K562 (cell line): Measurements from ENCODE around the gene RALGPS1. TPM values are rescaled to one million over a fixed set of nuclear protein-coding genes. Genes with fewer than 3 reads are reported as not detected.

Experiments used
- ATAC-seq: fragments of 200-7000 bp; cut with Tn5 transposase; 3 replicates; pipeline ENCODE4 v1.9.1; 2020; ENCODE audit warnings: moderate library complexity
- BruUV-seq: library from RNA; stranded (reverse); fragments of 400-500 nt; replicated peaks from 2 replicates; lab custom pipeline; 2021; lab: Mats Ljungman, UMichigan
- CTCF ChIA-PET: fragments of 300-600 bp; formaldehyde crosslinking; extraction: SDS; loops from one replicate; lab custom pipeline; 2021; ENCODE audit warnings: low intra/inter-chr PET ratio; lab: Yijun Ruan, JAX
- POLR2A ChIA-PET: fragments of 300-600, 350-650 bp; sonication (Branson Sonifier 250); formaldehyde crosslinking; extraction: SDS; loops from one replicate; lab custom pipeline; 2021; ENCODE audit warnings: antibody characterized with exemption, inconsistent platforms; lab: Yijun Ruan, JAX
- DNase-seq, 4 experiments: peaks; one replicate each; pipeline versions ENCODE4 v3.0.0 to v3.0.0-alpha.2; 2011 to 2018; ENCODE audit warnings: low spot score in 3 of 4, mixed read lengths in 3 of 4; ENCODE audit errors: extremely low read depth in 1 of 4
- FAIRE-seq: peaks from 2 replicates; lab custom pipeline; 2011; peaks lifted over from hg19 to GRCh38; lab: Jason Lieb, UNC
- H2AFZ ChIP-seq: 2 replicates; pipeline ENCODE4 v1.6.0; 2011; ENCODE audit warnings: low read depth, low read length, control low read depth, inconsistent platforms
- H3K27ac ChIP-seq: fragments of 200-600 bp; 3 replicates; pipeline ENCODE4 v1.8.0; 2011; ENCODE audit warnings: low read depth, mild to moderate bottlenecking, control low read depth, inconsistent platforms, low read length, moderate library complexity, mixed read lengths; ENCODE audit errors: extremely low read depth
- H3K27me3 ChIP-seq, 2 experiments: fragments of 300-600 bp in 1 of 2; 2 replicates in 1 of 2; 3 replicates in 1 of 2; pipeline versions ENCODE4 v1.6.0 to v1.8.0; 2011; ENCODE audit warnings: inconsistent platforms in 2 of 2, low read length in 2 of 2, mild to moderate bottlenecking in 1 of 2, mixed read lengths in 1 of 2, moderate library complexity in 1 of 2; ENCODE audit not compliant: control insufficient read depth in 2 of 2, insufficient read depth in 2 of 2
- H3K36me3 ChIP-seq: fragments of 300-600 bp; 3 replicates; pipeline ENCODE4 v1.8.0; 2011; ENCODE audit warnings: mild to moderate bottlenecking, low read length, inconsistent platforms; ENCODE audit not compliant: control insufficient read depth, insufficient read depth
- H3K4me1 ChIP-seq, 2 experiments: fragments of 200-600 bp in 1 of 2; replicated peaks in 1 of 2; 2 replicates in 1 of 2; 3 replicates in 1 of 2; pipeline versions ENCODE4 v1.5.1 to v1.8.0; 2011; ENCODE audit warnings: inconsistent platforms in 2 of 2, low read length in 2 of 2, mild to moderate bottlenecking in 1 of 2, mixed read lengths in 1 of 2, moderate library complexity in 1 of 2; ENCODE audit not compliant: control insufficient read depth in 2 of 2, insufficient read depth in 2 of 2
- H3K4me2 ChIP-seq: 2 replicates; pipeline ENCODE4 v1.6.1; 2011; ENCODE audit warnings: low read length, control low read depth, inconsistent platforms, mixed read lengths; ENCODE audit not compliant: insufficient read depth
- H3K4me3 ChIP-seq: fragments of 200-600 bp; sonication (generic), shearing (Covaris generic); 2 replicates; pipeline ENCODE4 v1.5.1; 2016; ENCODE audit warnings: control low read depth, inconsistent platforms
- H3K79me2 ChIP-seq: fragments of 200-600 bp; 3 replicates; pipeline ENCODE4 v1.8.0; 2011; ENCODE audit warnings: low read length, inconsistent platforms; ENCODE audit not compliant: control insufficient read depth, insufficient read depth
- H3K9ac ChIP-seq, 2 experiments: 2 replicates each; pipeline versions ENCODE4 v1.6.0 to v1.6.1; 2011; ENCODE audit warnings: low read depth in 2 of 2, low read length in 2 of 2, control low read depth in 1 of 2, inconsistent platforms in 1 of 2, mild to moderate bottlenecking in 1 of 2, mixed read lengths in 1 of 2; ENCODE audit not compliant: insufficient read depth in 1 of 2
- H3K9me1 ChIP-seq: one replicate; pipeline ENCODE4 v1.6.0; 2011; ENCODE audit warnings: inconsistent platforms, mild to moderate bottlenecking, low read length, moderate library complexity; ENCODE audit not compliant: control insufficient read depth, insufficient read depth
- H3K9me3 ChIP-seq: replicated peaks from 2 replicates; pipeline ENCODE4 v1.5.1; 2011; ENCODE audit warnings: low read depth, low read length, inconsistent platforms; ENCODE audit not compliant: control insufficient read depth, insufficient read depth
- H4K20me1 ChIP-seq: replicated peaks from 2 replicates; pipeline ENCODE4 v1.6.1; 2011; ENCODE audit warnings: low read length, inconsistent platforms, mixed read lengths; ENCODE audit not compliant: control insufficient read depth, insufficient read depth
- ERF ChIP-seq: fragments of 450-650 bp; formaldehyde crosslinking; IDR thresholded peaks from 2 replicates; pipeline ENCODE4 v1.4.0; 2020; ENCODE audit warnings: mild to moderate bottlenecking, mixed read lengths
- MECOM ChIP-seq: fragments of 250-450 bp; sonication (Bioruptor Pico); IDR thresholded peaks from 2 replicates; pipeline ENCODE4 v1.8.0; 2022; ENCODE audit warnings: inconsistent platforms
- SAFB ChIP-seq: fragments of 200-400 bp; formaldehyde crosslinking; IDR thresholded peaks from 2 replicates; pipeline ENCODE4 v1.6.1; 2017; ENCODE audit warnings: low read depth, low read length, borderline replicate concordance
- ZBTB11 ChIP-seq, 3 experiments: fragments of 200-800 bp in 1 of 3; fragments of 250-450 bp in 1 of 3; fragments of 450-650 bp in 1 of 3; sonication (Bioruptor Pico) in 1 of 3; sonication (Bioruptor generic) in 1 of 3; formaldehyde crosslinking in 1 of 3; IDR thresholded peaks; 2 replicates each; pipeline versions ENCODE4 v1.6.1 to v1.8.0; 2016 to 2022; ENCODE audit warnings: mild to moderate bottlenecking in 2 of 3, missing genetic modification characterization in 2 of 3, missing compliant biosample characterization in 1 of 3, moderate library complexity in 1 of 3
- ZNF592 ChIP-seq: fragments of 450-650 bp; IDR thresholded peaks from 2 replicates; pipeline ENCODE4 v1.6.1; 2017; ENCODE audit warnings: antibody characterized with exemption, mild to moderate bottlenecking
- ZNF639 ChIP-seq, 2 experiments: fragments of 200-800 bp in 1 of 2; sonication (Bioruptor generic) in 1 of 2; sonication (generic) in 1 of 2; formaldehyde crosslinking in 1 of 2; IDR thresholded peaks in 1 of 2; conservative IDR thresholded peaks in 1 of 2; 2 replicates each; pipeline versions ENCODE4 v1.5.0 to v1.6.1; 2016 to 2020; ENCODE audit warnings: missing compliant biosample characterization in 1 of 2, missing genetic modification characterization in 1 of 2, missing genetic modification reagents in 1 of 2
- WGBS: fragments of 100-300 bp; shearing (Covaris generic); methylation state at CpG from one replicate; pipeline ENCODE4 v1.1.6; 2016; ENCODE audit warnings: low coverage, mixed read lengths; ENCODE audit not compliant: insufficient coverage; ENCODE audit errors: missing lambda C conversion rate; 5-methylcytosine and 5-hydroxymethylcytosine counted together
- in situ Hi-C: fragments of 300-500 bp; cut with MboI; formaldehyde crosslinking; loops from 4 replicates; pipeline ENCODE4 v1.15.0; 2018; ENCODE audit warnings: inconsistent platforms, mixed read lengths
- intact Hi-C: fragments of 100-400 bp; cut with micrococcal nuclease; formaldehyde crosslinking; loops from 2 replicates; pipeline ENCODE4 v1.14.2; 2022
- polyA plus RNA-seq, 8 experiments: library from polyadenylated mRNA; depleted of rRNA in 4 of 8; stranded (reverse) in 5 of 8; unstranded in 3 of 8; fragments of >200 nt; fragmentation: Nextera tagmentation in 2 of 8; fragmentation: Illumina TruSeq in 1 of 8; extraction: Ambion mirVana in 2 of 8; extraction: Trizol in 1 of 8; gene quantifications; 2 replicates each; pipeline versions ENCODE4 v1.2.1 to v1.2.3, GENCODE V29; 2011 to 2014; ENCODE audit warnings: inconsistent platforms in 1 of 8, missing spikeins in 1 of 8
- total RNA-seq, 7 experiments: library from RNA; depleted of rRNA in 6 of 7; stranded (reverse); fragments of >200 nt in 6 of 7; fragmentation: Illumina TruSeq in 2 of 7; extraction: Trizol in 2 of 7; gene quantifications; 2 replicates each; pipeline versions ENCODE4 v1.2.1 to v1.2.3, GENCODE V29; 2011 to 2021; ENCODE audit warnings: low replicate concordance in 1 of 7

Gene RALGPS1
- total and polyA plus RNA-seq, 9 of the 15 experiments (the other 6 are each of a cell fraction or from before 2014, with no cell fraction given) = 0.04 to 2.6 (median 1.5) TPM

DNA sequence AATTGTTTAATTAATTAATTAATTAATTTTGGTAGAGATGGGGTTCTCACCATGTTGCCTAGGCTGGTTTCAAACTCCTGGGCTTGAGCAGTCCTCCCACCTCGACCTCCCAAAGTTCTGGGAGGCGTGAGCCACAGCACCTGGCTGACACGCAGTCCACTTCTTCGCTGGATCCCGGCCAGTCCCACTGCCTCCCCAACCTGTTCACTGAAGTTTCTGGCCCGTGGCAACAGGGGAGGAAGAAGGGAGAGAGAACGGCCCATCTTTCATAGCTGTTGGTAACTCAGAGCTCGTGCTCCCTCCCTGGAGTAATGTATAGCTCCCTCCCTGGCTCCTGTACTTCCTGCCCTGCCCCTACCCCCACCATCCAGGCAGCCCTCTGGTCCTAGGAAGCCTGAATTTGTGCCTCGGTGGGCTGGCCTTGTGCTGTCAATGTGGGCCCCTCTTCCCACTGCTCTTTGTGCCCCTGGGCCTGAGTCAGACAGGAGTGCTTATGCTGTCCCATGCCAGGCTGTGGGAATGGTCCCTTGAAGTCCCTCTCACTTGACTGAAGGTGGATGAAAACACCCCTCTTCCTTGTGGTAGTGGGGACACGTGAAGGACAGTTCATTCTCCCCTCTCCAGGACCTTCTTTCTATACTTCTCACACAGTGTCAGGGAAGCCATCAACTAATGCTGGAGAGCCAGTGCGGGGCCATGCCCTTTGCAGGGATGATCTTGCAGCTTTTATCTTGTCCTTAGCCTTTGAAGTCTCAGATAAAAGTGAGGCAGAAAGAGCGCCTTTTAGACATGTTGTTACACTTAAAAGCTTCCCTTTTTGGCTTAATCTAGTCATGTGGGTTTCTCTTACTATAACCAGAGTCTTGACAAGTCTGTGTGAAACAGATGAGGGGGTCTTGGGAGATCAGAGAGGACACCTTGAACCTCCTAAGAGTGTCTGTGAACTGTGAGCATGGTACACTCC lies 169.8 kb downstream of the RALGPS1 start:
- FAIRE-seq (no peak), DNase-seq (no peak), ATAC-seq (no peak)
- Histone ChIP-seq H3K36me3 (no peaks in the 10 kb centered on the region), H3K9ac (no peak overlapping the region), H3K4me2 (no peak overlapping the region), H3K27me3 (peaks cover 18 to 51% of the 10 kb centered on the region in 2 experiments), H3K79me2 (no peaks in the 10 kb centered on the region), H3K9me1 (peaks cover 3% of the 10 kb centered on the region), H3K27ac (no peak overlapping the region), H3K4me1 (no peaks in the 10 kb centered on the region; a peak in 1 of 5 replicates), H3K9me3 (no peaks in the 10 kb centered on the region), H4K20me1 (0 out of 2 replicates have a peak, but pooled peaks cover 4% of the 10 kb centered on the region), H3K4me3 (no peak overlapping the region), H2AFZ (no peak overlapping the region)
- ChIA-PET CTCF (no interaction called here), POLR2A (interaction anchor here (0.5 to 1.0 kb wide), 3 partner anchors 9 to 28 kb away, joined by 3 to 5 read pairs (median 4); no protein-coding TSS in a partner anchor)
- WGBS = 0% methylated on average over 12 of the region's 12 CpGs
- in situ Hi-C loops (loop anchor here (10.0 kb wide), 1 partner anchor 240 kb away; no protein-coding TSS in a partner anchor), intact Hi-C loops (no loop called here)
- BruUV-seq = no TSS peak
- TF ChIP-seq SAFB (no peak), MECOM (CRISPR knock-in tag) (peak; percentile 87), ZNF639 (CRISPR knock-in tag; conservative IDR thresholded peaks at IDR 0.05 in 1 of 2, IDR thresholded peaks at IDR 0.05 in 1 of 2) (0 out of 4 replicates have a peak, but pooled peaks of 1 of the 2 experiments have one; percentile 6), ERF (CRISPR knock-in tag) (no peak), ZBTB11 (CRISPR knock-in tag; IDR thresholded peaks at IDR 0.05) (peak in 1 of 3 experiments; percentile 93; a peak in 2 of 6 replicates), ZNF592 (no peak)
